Measurements from ENCODE around the gene FICD. TPM values are rescaled to one million over a fixed set of nuclear protein-coding genes. Genes with fewer than 3 reads are reported as not detected.

Gene FICD
- total and polyA plus RNA-seq, 2 donors (not counting 1 experiment from before 2014, with no cell fraction given): 1.9 to 8.6 TPM

GRCh38 chr12:108566452-108566851 is 51.4 kb downstream of the FICD start:
- Histone ChIP-seq H3K4me1 (ENCODE audit: control insufficient read depth, extremely low read depth, insufficient read depth, low read length) (peaks cover 14% of the 10 kb centered on the region), H3K36me3 (ENCODE audit: control insufficient read depth, insufficient read depth, low read length) (peaks cover 28% of the 10 kb centered on the region), H3K9me3 (ENCODE audit: control insufficient read depth, insufficient read depth, low read depth, low read length) (no peaks in the 10 kb centered on the region), H3K27ac (ENCODE audit: insufficient read depth, low read length) (no peak overlapping the region), H3K4me3 (replicated peaks in 1 of 4; ENCODE audit: control extremely low read depth in 1 of 4, insufficient read depth in 1 of 4, low read depth in 3 of 4, low read length in 4 of 4) (no peak overlapping the region), H3K27me3 (ENCODE audit: control insufficient read depth, insufficient read depth, low read length) (no peaks in the 10 kb centered on the region), H4K20me1 (ENCODE audit: control insufficient read depth, extremely low read depth, insufficient read depth, low read length) (no peaks in the 10 kb centered on the region), H3K79me2 (ENCODE audit: control insufficient read depth, insufficient read depth, low read length) (peaks cover 17% of the 10 kb centered on the region), H3K9ac (ENCODE audit: insufficient read depth, low read length) (no peak overlapping the region), H2AFZ (ENCODE audit: low read length) (no peak overlapping the region), H3K4me2 (ENCODE audit: extremely low read depth, insufficient read depth, low read length) (no peak overlapping the region)
- TF ChIP-seq EZH2 (IDR thresholded peaks at IDR 0.05; ENCODE audit: low read length, missing control alignments) (no peak), CTCF (conservative IDR thresholded peaks at IDR 0.05 in 1 of 2, IDR thresholded peaks at IDR 0.05 in 1 of 2; ENCODE audit: low read depth in 1 of 2, low read length in 2 of 2) (no peak)
- no peak for DNase-seq (ENCODE audit: low read depth in 2 of 2)

- H3K4me2 ChIP-seq (ENCODE audit: extremely low read depth, insufficient read depth, low read length): no peak overlapping the region
- H2AFZ ChIP-seq (ENCODE audit: low read length): no peak overlapping the region
- H3K9me3 ChIP-seq (ENCODE audit: control insufficient read depth, insufficient read depth, low read depth, low read length): no peaks in the 10 kb centered on the region
- H3K36me3 ChIP-seq (ENCODE audit: control insufficient read depth, insufficient read depth, low read length): peaks cover 28% of the 10 kb centered on the region
- no peaks in the 10 kb centered on the region for H3K27me3 ChIP-seq (ENCODE audit: control insufficient read depth, insufficient read depth, low read length)
- no peak overlapping the region for H3K9ac ChIP-seq (ENCODE audit: insufficient read depth, low read length)
- TF ChIP-seq CTCF (conservative IDR thresholded peaks at IDR 0.05 in 1 of 2, IDR thresholded peaks at IDR 0.05 in 1 of 2; ENCODE audit: low read depth in 1 of 2, low read length in 2 of 2): no peak
- no peak for TF ChIP-seq EZH2 (IDR thresholded peaks at IDR 0.05; ENCODE audit: low read length, missing control alignments)
- peak in 1 of 2 donors; percentile 72 for DNase-seq (ENCODE audit: low read depth in 2 of 2)
- H3K4me3 ChIP-seq (replicated peaks in 1 of 4; ENCODE audit: control extremely low read depth in 1 of 4, insufficient read depth in 1 of 4, low read depth in 3 of 4, low read length in 4 of 4): no peak overlapping the region
- H3K79me2 ChIP-seq (ENCODE audit: control insufficient read depth, insufficient read depth, low read length): peaks cover 16% of the 10 kb centered on the region
- H3K4me1 ChIP-seq (ENCODE audit: control insufficient read depth, extremely low read depth, insufficient read depth, low read length): peaks cover 11% of the 10 kb centered on the region
- H4K20me1 ChIP-seq (ENCODE audit: control insufficient read depth, extremely low read depth, insufficient read depth, low read length): no peaks in the 10 kb centered on the region
- H3K27ac ChIP-seq (ENCODE audit: insufficient read depth, low read length): no peak overlapping the region
These were observed 52.6 kb downstream of the FICD start for GRCh38 chr12:108567406-108568337.

GRCh38 chr12:108568338-108569154 is 53.5 kb downstream of the FICD start:
- Histone ChIP-seq H3K4me3 (replicated peaks in 1 of 4; ENCODE audit: control extremely low read depth in 1 of 4, insufficient read depth in 1 of 4, low read depth in 3 of 4, low read length in 4 of 4) (no peak overlapping the region), H2AFZ (ENCODE audit: low read length) (no peak overlapping the region), H3K27ac (ENCODE audit: insufficient read depth, low read length) (no peak overlapping the region), H3K27me3 (ENCODE audit: control insufficient read depth, insufficient read depth, low read length) (no peaks in the 10 kb centered on the region), H3K4me2 (ENCODE audit: extremely low read depth, insufficient read depth, low read length) (no peak overlapping the region), H3K9me3 (ENCODE audit: control insufficient read depth, insufficient read depth, low read depth, low read length) (no peaks in the 10 kb centered on the region), H3K9ac (ENCODE audit: insufficient read depth, low read length) (no peak overlapping the region), H3K36me3 (ENCODE audit: control insufficient read depth, insufficient read depth, low read length) (peaks cover 28% of the 10 kb centered on the region), H4K20me1 (ENCODE audit: control insufficient read depth, extremely low read depth, insufficient read depth, low read length) (no peaks in the 10 kb centered on the region), H3K79me2 (ENCODE audit: control insufficient read depth, insufficient read depth, low read length) (peaks cover 8% of the 10 kb centered on the region), H3K4me1 (ENCODE audit: control insufficient read depth, extremely low read depth, insufficient read depth, low read length) (peaks cover 11% of the 10 kb centered on the region)
- TF ChIP-seq EZH2 (IDR thresholded peaks at IDR 0.05; ENCODE audit: low read length, missing control alignments) (no peak), CTCF (conservative IDR thresholded peaks at IDR 0.05 in 1 of 2, IDR thresholded peaks at IDR 0.05 in 1 of 2; ENCODE audit: low read depth in 1 of 2, low read length in 2 of 2) (no peak)
- DNase-seq (ENCODE audit: low read depth in 2 of 2): no peak

Measured in fibroblast of lung (primary cell).